Suprapubic skin (tissue), 4 donors: Measurements from ENCODE around the gene ITPR2. TPM values are rescaled to one million over a fixed set of nuclear protein-coding genes. Genes with fewer than 3 reads are reported as not detected.

Experiments used
- DNase-seq, 2 donors: peaks; one replicate each; pipeline ENCODE4 v3.0.0-alpha.2; 2019; ENCODE audit warnings: low spot score in 2 of 2
- H3K27ac ChIP-seq: fragments of 200-600 bp; sonication (generic); one replicate; pipeline ENCODE4 v1.5.1; 2019
- H3K27me3 ChIP-seq: fragments of 200-600 bp; sonication (generic); one replicate; pipeline ENCODE4 v1.5.1; 2019
- H3K36me3 ChIP-seq: fragments of 200-600 bp; sonication (generic); one replicate; pipeline ENCODE4 v1.5.1; 2019
- H3K4me1 ChIP-seq: fragments of 200-600 bp; sonication (generic); one replicate; pipeline ENCODE4 v1.5.1; 2019
- H3K4me3 ChIP-seq: fragments of 200-600 bp; sonication (generic); one replicate; pipeline ENCODE4 v1.5.1; 2019; ENCODE audit warnings: mild to moderate bottlenecking
- H3K9me3 ChIP-seq: fragments of 200-600 bp; sonication (generic); one replicate; pipeline ENCODE4 v1.5.1; 2019
- CTCF ChIP-seq, 2 donors: fragments of 200-600 bp in 1 of 2; fragments of 450-650 bp in 1 of 2; sonication (generic) in 1 of 2; IDR thresholded peaks; one replicate each; pipeline ENCODE4 v1.5.1; 2016 to 2019; ENCODE audit warnings: antibody characterized with exemption in 2 of 2, mild to moderate bottlenecking in 1 of 2, moderate library complexity in 1 of 2
- EP300 ChIP-seq: sonication (generic); formaldehyde crosslinking; IDR thresholded peaks from one replicate; pipeline ENCODE4 v1.6.1; 2017; ENCODE audit warnings: antibody characterized with exemption
- POLR2A ChIP-seq, 2 donors: fragments of 450-650 bp; IDR thresholded peaks; one replicate each; pipeline ENCODE4 v1.6.1; 2017; ENCODE audit warnings: antibody characterized with exemption in 2 of 2, mild to moderate bottlenecking in 2 of 2, moderate library complexity in 2 of 2
- POLR2AphosphoS5 ChIP-seq, 3 donors: sonication (generic); formaldehyde crosslinking; IDR thresholded peaks; one replicate each; pipeline ENCODE4 v1.6.1; 2017; ENCODE audit warnings: antibody characterized with exemption in 3 of 3
- WGBS: methylation state at CpG from one replicate; pipeline ENCODE4 v1.1.5; 2018; 5-methylcytosine and 5-hydroxymethylcytosine counted together
- total RNA-seq, 4 donors: library from RNA; depleted of rRNA; stranded (reverse); fragments of >200 nt; gene quantifications; one replicate each; pipeline ENCODE4 v1.1.0, GENCODE V29; 2016

The ITPR2 gene
- total RNA-seq, 4 donors from 2014 or later = 59.6 to 159 (median 72.1) TPM

DNA sequence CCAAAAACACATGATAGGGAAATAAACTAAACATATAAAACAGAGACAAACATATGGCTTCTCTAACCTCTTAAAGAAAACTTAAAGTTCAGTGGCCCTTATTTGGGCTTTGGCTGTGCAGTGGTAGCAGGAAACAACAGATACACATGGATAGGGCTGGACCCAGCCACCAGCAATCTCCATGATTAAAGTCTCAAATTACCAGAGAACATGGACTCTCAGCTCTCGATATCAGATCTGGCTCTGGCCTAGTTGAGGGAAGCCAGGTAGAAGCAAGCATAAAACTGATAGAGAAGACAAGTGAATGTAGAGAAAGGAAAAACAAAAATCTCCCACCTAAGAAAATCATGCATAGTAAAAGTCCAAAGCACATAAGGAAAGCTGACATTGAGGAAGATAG lies 164.8 kb downstream of the ITPR2 start:
- Histone ChIP-seq H3K4me3 (no peak overlapping the region), H3K36me3 (peaks cover 12% of the 10 kb centered on the region), H3K9me3 (no peaks in the 10 kb centered on the region), H3K27me3 (no peaks in the 10 kb centered on the region), H3K27ac (no peak overlapping the region), H3K4me1 (no peaks in the 10 kb centered on the region)
- WGBS = 87% methylated on average over 1 of the region's 1 CpG
- no peak for DNase-seq
- TF ChIP-seq CTCF (IDR thresholded peaks at IDR 0.05) = no peak
- no peak for TF ChIP-seq POLR2A (IDR thresholded peaks at IDR 0.05)
- TF ChIP-seq EP300 = no peak
- no peak for TF ChIP-seq POLR2AphosphoS5 (IDR thresholded peaks at IDR 0.05)

- Histone ChIP-seq H3K27me3 (no peaks in the 10 kb centered on the region), H3K36me3 (peaks cover 15% of the 10 kb centered on the region), H3K4me1 (no peaks in the 10 kb centered on the region), H3K27ac (no peak overlapping the region), H3K9me3 (no peaks in the 10 kb centered on the region), H3K4me3 (no peak overlapping the region)
- no peak for TF ChIP-seq EP300
- no peak for TF ChIP-seq CTCF (IDR thresholded peaks at IDR 0.05)
- TF ChIP-seq POLR2A (IDR thresholded peaks at IDR 0.05) = no peak
- TF ChIP-seq POLR2AphosphoS5 (IDR thresholded peaks at IDR 0.05) = no peak
- no peak for DNase-seq
- WGBS = 89% methylated on average over 5 of the region's 5 CpGs
These were observed 166.7 kb downstream of the ITPR2 start for GRCh38 chr12:26666286-26666685.

- TF ChIP-seq CTCF (IDR thresholded peaks at IDR 0.05) = no peak
- TF ChIP-seq POLR2A (IDR thresholded peaks at IDR 0.05) = no peak
- TF ChIP-seq EP300 = no peak
- TF ChIP-seq POLR2AphosphoS5 (IDR thresholded peaks at IDR 0.05) = no peak
- H3K27me3 ChIP-seq = no peaks in the 10 kb centered on the region
- no peaks in the 10 kb centered on the region for H3K9me3 ChIP-seq
- no peak overlapping the region for H3K4me3 ChIP-seq
- WGBS = 100% methylated on average over 3 of the region's 3 CpGs
- H3K27ac ChIP-seq = no peak overlapping the region
- peaks cover 39% of the 10 kb centered on the region for H3K36me3 ChIP-seq
- DNase-seq = no peak
- no peaks in the 10 kb centered on the region for H3K4me1 ChIP-seq
These were observed 171.6 kb downstream of the ITPR2 start for GRCh38 chr12:26661399-26661798.

DNA sequence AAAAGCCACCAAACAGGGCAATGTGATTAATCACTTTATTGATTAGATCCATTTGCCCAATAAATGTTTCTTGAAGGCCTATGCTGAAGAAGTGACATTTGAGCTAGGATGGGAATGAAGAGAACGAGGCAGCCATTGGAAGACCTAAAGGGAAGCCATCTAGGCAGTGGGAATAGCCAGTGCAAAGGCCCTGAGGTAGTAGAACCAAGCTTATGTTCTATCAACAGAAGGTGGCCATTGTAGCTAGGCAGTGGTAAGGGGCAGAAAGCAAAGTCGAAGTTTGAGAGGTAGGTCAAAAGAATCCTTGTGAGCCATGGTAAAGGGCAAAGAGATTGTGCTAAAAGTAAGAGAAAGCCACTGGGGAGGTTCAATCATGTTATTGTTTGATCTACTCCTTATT lies 173.1 kb downstream of the ITPR2 start:
- Histone ChIP-seq H3K27me3 (no peaks in the 10 kb centered on the region), H3K27ac (no peak overlapping the region), H3K36me3 (peaks cover 45% of the 10 kb centered on the region), H3K9me3 (no peaks in the 10 kb centered on the region), H3K4me1 (no peaks in the 10 kb centered on the region), H3K4me3 (no peak overlapping the region)
- TF ChIP-seq POLR2A (IDR thresholded peaks at IDR 0.05) (no peak), CTCF (IDR thresholded peaks at IDR 0.05) (no peak), EP300 (no peak), POLR2AphosphoS5 (IDR thresholded peaks at IDR 0.05) (no peak)
- no peak for DNase-seq
- WGBS = 73% methylated on average over 2 of the region's 2 CpGs

DNA sequence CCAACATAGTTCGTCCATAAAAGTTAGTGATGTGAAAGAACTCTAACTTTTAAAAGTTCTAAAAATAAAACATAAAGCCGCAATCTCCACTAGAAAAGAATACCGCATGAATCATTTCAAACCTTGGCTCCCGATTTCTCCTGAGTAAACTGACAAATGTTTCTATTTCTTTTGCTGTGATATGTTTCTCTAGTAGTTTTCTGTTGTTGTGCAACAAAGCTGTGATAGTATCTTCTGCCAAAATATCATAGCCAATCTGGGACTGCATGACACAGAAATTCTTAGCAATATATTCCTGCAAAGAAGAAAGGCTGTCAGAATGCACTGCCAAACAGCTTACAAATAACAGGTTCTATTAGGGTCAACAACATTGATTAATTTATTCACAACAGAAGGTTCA lies 174.0 kb downstream of the ITPR2 start:
- Histone ChIP-seq H3K4me3 (no peak overlapping the region), H3K27me3 (no peaks in the 10 kb centered on the region), H3K4me1 (no peaks in the 10 kb centered on the region), H3K27ac (no peak overlapping the region), H3K9me3 (no peaks in the 10 kb centered on the region), H3K36me3 (peaks cover 49% of the 10 kb centered on the region)
- DNase-seq = no peak
- WGBS = 57% methylated on average over 4 of the region's 4 CpGs
- TF ChIP-seq POLR2AphosphoS5 (IDR thresholded peaks at IDR 0.05) = no peak
- TF ChIP-seq CTCF (IDR thresholded peaks at IDR 0.05) = no peak
- no peak for TF ChIP-seq POLR2A (IDR thresholded peaks at IDR 0.05)
- TF ChIP-seq EP300 = no peak
